ENCODE results near the gene TPD52L1. TPM values are rescaled to one million over a fixed set of nuclear protein-coding genes. Genes with fewer than 3 reads are reported as not detected.

The TPD52L1 gene
- total RNA-seq, 1 donor from 2014 or later, result not detected

DNA sequence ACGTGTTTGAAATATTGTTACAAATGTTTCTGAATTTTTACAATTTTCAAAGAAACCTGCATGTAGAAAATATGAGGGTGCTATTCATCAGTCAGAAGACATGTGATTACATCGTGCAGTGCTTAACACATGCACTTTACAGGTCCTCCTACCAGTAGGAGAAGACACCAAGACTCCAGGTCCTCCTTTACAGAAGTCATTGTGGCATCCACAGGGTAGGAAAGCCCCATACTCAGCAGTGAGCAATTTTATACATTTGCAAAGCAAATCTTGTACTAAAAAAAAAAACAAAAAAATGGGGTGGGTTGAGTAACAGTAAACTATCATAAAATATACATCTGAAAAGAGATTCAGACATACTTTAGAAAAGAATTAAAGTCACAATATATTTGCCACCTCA is 14.0 kb downstream of the TPD52L1 start:
- Mint-ChIP-seq H3K27me3 (ENCODE audit: low read depth) (peaks cover 10% of the 10 kb centered on the region), H3K9me3 (no peaks in the 10 kb centered on the region), H3K4me1 (ENCODE audit: low read depth) (no peaks in the 10 kb centered on the region), H3K36me3 (ENCODE audit: low read depth) (no peaks in the 10 kb centered on the region), H3K27ac (no peak overlapping the region), H3K4me3 (ENCODE audit: low read depth) (no peak overlapping the region)
- DNase-seq (ENCODE audit: low spot score), result no peak
- intact Hi-C loops (cut with micrococcal nuclease), result no loop called here

DNA sequence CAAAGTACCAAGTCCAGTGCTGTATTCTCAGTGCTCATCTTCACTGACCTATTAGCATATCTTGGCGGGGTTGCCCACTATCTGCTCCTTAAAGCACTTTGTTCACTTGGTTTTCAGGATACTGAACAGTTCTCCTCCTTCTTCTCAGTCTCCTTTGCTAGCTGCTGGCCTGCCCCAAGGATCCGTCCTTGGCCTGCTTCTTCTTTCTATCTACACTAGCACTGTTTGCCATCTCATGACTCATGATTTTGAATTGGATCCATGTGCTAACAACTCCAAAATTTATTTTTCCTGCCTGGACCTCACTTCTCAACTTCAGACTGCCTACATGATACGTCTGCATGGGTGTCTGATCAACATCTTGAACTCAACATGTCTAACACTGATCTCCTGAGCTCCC is 15.5 kb downstream of the TPD52L1 start:
- no peaks in the 10 kb centered on the region for H3K36me3 Mint-ChIP-seq (ENCODE audit: low read depth)
- intact Hi-C loops (cut with micrococcal nuclease), result no loop called here
- no peaks in the 10 kb centered on the region for H3K4me1 Mint-ChIP-seq (ENCODE audit: low read depth)
- H3K9me3 Mint-ChIP-seq, result no peaks in the 10 kb centered on the region
- H3K27ac Mint-ChIP-seq, result no peak overlapping the region
- H3K4me3 Mint-ChIP-seq (ENCODE audit: low read depth), result no peak overlapping the region
- peaks cover 5% of the 10 kb centered on the region for H3K27me3 Mint-ChIP-seq (ENCODE audit: low read depth)
- DNase-seq (ENCODE audit: low spot score), result no peak

DNA sequence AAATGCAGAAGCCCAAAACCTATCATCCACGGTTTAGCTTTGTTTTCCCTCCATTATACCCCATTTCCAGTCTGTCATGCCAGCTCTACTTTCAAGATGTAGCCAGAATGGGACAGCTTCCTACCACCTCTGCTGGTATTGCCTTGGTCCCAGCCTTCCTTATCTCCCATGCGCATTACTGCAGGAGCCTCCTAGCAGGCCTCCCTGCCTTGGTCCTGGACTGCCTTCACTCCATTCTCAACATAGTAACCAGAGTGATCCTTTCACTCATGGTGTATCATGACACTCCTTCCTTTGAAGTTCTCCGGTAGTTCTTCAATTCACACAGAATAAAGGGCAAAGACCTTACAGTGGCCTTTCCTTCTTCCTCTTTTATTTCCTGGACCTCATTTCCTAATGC is 15.9 kb downstream of the TPD52L1 start:
- no peak for DNase-seq (ENCODE audit: low spot score)
- Mint-ChIP-seq H3K4me1 (ENCODE audit: low read depth) (no peaks in the 10 kb centered on the region), H3K9me3 (no peaks in the 10 kb centered on the region), H3K4me3 (ENCODE audit: low read depth) (no peak overlapping the region), H3K36me3 (ENCODE audit: low read depth) (no peaks in the 10 kb centered on the region), H3K27me3 (ENCODE audit: low read depth) (peaks cover 3% of the 10 kb centered on the region), H3K27ac (no peak overlapping the region)
- intact Hi-C loops (cut with micrococcal nuclease), result no loop called here

DNA sequence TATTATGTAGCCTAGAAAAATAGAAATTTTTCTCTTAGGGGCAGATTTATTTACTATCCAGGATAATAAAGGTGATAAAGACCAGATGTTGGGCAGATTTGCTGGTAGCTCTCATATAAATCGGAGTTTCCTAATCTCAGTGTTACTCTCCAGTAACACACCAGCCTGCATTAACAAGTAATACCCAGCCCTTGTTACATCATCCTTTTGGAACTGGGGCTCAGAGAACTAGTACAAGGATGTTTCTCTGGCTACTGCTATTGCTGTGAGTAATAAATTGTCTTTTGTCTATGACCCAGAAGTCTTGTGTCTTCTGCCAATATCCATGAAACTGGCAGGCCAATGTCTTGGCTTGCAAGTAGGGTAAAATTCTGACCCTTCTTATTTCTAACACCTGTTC is 16.8 kb downstream of the TPD52L1 start:
- no peaks in the 10 kb centered on the region for H3K36me3 Mint-ChIP-seq (ENCODE audit: low read depth)
- no peaks in the 10 kb centered on the region for H3K9me3 Mint-ChIP-seq
- H3K27ac Mint-ChIP-seq, result no peak overlapping the region
- no peak for DNase-seq (ENCODE audit: low spot score)
- intact Hi-C loops (cut with micrococcal nuclease), result no loop called here
- H3K4me1 Mint-ChIP-seq (ENCODE audit: low read depth), result no peaks in the 10 kb centered on the region
- no peak overlapping the region for H3K4me3 Mint-ChIP-seq (ENCODE audit: low read depth)
- H3K27me3 Mint-ChIP-seq (ENCODE audit: low read depth), result peaks cover 5% of the 10 kb centered on the region

DNA sequence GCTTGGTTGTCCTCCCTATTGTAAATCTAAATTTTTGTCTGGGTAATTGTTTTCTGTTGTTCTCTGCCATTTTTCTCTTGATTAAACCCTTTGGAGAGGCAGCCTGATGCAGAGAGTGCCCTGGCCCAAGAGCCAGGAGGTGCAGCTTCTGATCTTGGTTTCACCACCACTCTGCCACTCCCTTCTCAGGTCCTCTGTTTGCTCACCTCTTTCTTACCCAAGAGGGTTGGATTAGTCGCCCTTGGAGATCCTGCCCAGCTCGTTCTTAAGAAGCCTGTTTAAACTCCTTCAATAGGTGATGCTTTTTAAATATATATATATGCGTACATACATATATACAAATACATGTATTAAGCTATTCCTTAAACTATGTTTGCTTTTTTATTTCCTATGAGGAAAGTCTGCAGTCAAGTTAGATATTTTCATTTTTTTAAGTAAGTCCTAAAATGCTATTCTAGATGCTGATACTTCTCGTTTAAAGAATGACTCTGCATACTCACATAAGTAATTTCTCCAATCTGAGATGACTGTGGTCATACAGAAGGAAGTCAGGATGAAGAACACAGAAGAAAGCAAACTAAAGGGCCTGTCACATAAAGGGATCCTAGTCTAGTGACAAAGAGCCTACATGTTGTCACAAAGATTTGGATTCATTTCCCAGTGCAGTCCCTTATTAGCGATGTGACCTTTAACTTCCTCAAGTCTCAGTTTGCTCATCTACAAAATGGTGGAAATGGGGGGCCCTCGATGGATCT is 19.9 kb downstream of the TPD52L1 start:
- intact Hi-C loops (cut with micrococcal nuclease), result no loop called here
- Mint-ChIP-seq H3K4me1 (ENCODE audit: low read depth) (no peaks in the 10 kb centered on the region), H3K27me3 (ENCODE audit: low read depth) (peaks cover 9% of the 10 kb centered on the region), H3K9me3 (no peaks in the 10 kb centered on the region), H3K27ac (no peak overlapping the region), H3K36me3 (ENCODE audit: low read depth) (no peaks in the 10 kb centered on the region), H3K4me3 (ENCODE audit: low read depth) (no peak overlapping the region)
- DNase-seq (ENCODE audit: low spot score), result no peak

DNA sequence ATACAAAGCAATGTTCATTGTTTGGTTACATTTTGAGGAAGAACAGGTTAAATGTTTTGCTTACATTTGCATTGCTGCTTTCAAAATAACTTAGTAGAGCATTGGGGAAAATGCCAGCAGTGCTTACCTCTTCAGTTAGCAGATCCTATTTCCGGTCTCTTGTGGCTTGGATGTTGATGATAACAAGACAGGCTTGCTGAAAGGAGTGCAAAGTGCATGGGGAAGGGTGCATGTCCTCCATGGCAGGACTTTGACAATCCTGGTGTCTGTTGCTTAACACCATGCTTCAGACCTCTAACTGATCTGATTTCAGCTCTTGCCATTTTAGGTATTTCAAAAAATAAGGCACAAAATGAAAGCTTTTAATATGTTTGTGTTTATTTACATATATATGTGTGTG is 21.1 kb downstream of the TPD52L1 start:
- intact Hi-C loops (cut with micrococcal nuclease), result no loop called here
- Mint-ChIP-seq H3K27me3 (ENCODE audit: low read depth) (peaks cover 13% of the 10 kb centered on the region), H3K4me3 (ENCODE audit: low read depth) (no peak overlapping the region), H3K4me1 (ENCODE audit: low read depth) (no peaks in the 10 kb centered on the region), H3K36me3 (ENCODE audit: low read depth) (no peaks in the 10 kb centered on the region), H3K9me3 (no peaks in the 10 kb centered on the region), H3K27ac (no peak overlapping the region)
- DNase-seq (ENCODE audit: low spot score), result no peak

DNA sequence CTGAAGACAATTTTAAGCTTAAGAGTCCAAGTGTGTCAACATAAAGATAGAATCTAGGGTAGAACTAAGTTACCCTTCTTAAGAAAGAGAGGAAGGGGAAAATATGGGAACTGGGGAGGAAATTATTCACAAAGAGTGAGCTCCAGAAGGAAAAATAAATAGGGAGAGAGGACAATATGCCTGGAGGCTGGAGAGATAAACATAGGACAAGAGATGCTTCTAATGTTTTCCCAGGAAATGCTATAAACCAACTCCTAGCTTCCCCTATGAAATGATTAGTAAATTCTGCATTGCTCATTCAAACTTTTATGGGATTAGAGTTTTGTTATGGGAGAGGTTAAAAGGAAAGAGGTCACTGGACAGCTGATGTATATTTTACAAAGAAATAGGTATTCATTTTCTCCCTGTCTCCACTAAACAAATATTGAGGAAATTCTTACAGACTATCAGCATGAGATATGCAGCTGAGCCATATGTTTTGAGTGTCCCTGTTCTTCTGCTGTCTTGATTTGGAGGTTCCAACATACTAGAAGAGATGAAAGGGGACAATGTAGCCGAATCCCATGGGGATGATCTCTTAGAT is 22.0 kb downstream of the TPD52L1 start:
- DNase-seq (ENCODE audit: low spot score), result no peak
- no peak overlapping the region for H3K4me3 Mint-ChIP-seq (ENCODE audit: low read depth)
- H3K27me3 Mint-ChIP-seq (ENCODE audit: low read depth), result peaks cover 15% of the 10 kb centered on the region
- no peaks in the 10 kb centered on the region for H3K36me3 Mint-ChIP-seq (ENCODE audit: low read depth)
- H3K4me1 Mint-ChIP-seq (ENCODE audit: low read depth), result no peaks in the 10 kb centered on the region
- intact Hi-C loops (cut with micrococcal nuclease), result no loop called here
- no peak overlapping the region for H3K27ac Mint-ChIP-seq
- no peaks in the 10 kb centered on the region for H3K9me3 Mint-ChIP-seq

DNA sequence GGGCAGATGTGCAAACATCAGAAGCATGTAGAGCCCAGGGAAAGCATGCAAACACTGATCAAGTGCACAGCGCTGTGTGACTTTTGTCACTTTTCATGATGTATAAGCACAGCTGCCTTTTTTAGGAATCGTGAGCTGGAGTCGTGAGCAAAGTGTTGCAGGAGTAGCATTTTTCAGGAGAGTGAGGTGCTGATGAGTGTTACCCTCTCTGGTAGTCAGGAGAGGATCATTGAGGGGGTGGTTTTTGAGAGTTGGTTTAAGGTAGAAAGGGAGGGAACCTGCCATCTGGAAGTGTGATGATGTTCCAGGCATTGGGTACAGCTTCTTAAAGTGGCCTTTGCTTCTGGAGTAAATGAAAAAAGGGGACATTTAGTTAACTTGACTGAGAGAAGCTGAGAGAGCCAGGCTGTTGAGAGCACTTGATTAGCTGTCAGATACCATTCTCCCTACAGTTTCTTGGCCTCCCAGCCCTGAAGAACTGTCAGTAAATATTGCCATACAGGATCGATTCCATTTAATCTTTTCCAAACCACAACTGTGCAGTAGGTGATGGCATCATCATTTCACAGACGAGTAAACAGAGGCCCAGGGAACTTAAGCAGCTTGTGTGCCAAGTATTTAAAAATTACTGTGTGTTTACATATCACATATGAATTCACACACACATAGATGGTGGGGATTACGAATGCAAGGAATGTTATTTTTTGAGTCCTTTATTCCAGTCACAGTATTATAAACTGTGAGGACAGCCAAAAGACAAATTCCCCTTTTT is 28.9 kb downstream of the TPD52L1 start:
- Mint-ChIP-seq H3K36me3 (ENCODE audit: low read depth) (no peaks in the 10 kb centered on the region), H3K27ac (no peak overlapping the region), H3K4me3 (ENCODE audit: low read depth) (no peak overlapping the region), H3K27me3 (ENCODE audit: low read depth) (peaks cover 13% of the 10 kb centered on the region), H3K9me3 (no peaks in the 10 kb centered on the region), H3K4me1 (ENCODE audit: low read depth) (no peaks in the 10 kb centered on the region)
- no peak for DNase-seq (ENCODE audit: low spot score)
- intact Hi-C loops (cut with micrococcal nuclease), result no loop called here

DNA sequence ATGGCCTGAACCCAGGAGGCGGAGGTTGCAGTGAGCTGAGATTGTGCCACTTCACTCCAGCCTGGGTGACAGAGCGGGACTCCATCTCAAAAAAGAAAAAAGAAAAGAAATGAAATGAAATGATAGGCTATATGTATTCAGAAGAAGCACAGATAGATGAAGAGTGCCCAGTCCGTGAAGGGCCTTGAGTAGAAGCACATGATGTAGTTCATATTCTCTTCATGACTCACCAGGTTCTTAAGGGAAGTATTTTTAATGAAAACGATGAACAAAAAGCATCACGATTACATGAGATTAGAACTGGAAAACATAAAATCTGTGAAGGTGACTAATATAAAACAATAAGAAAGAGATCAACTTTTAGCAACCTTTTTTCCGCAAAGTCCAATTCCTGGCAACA is 29.8 kb downstream of the TPD52L1 start:
- Mint-ChIP-seq H3K27ac (no peak overlapping the region), H3K36me3 (ENCODE audit: low read depth) (no peaks in the 10 kb centered on the region), H3K4me3 (ENCODE audit: low read depth) (no peak overlapping the region), H3K4me1 (ENCODE audit: low read depth) (no peaks in the 10 kb centered on the region), H3K9me3 (no peaks in the 10 kb centered on the region), H3K27me3 (ENCODE audit: low read depth) (peaks cover 13% of the 10 kb centered on the region)
- intact Hi-C loops (cut with micrococcal nuclease), result no loop called here
- no peak for DNase-seq (ENCODE audit: low spot score)

DNA sequence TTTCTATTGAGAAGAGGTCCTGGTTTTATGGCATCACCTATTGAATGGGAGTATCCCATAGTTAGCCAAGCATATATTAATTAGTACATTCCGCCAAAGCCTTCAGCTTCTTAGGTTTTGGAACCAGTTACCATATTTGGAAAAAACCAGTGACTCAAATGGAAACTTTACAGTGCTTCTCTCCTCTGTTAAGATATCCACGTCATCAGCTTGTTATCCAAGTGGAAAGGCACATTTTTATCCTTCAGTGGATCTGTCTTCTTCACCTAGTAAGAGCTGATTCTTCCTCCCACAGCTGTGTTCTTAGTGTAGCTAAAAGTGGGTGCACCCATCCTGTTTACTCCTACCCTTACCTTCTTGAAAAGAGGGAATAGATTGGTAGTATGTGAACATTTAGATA is 34.5 kb downstream of the TPD52L1 start:
- Mint-ChIP-seq H3K27ac (no peak overlapping the region), H3K9me3 (no peaks in the 10 kb centered on the region), H3K27me3 (ENCODE audit: low read depth) (peaks cover 4% of the 10 kb centered on the region), H3K4me3 (ENCODE audit: low read depth) (no peak overlapping the region), H3K36me3 (ENCODE audit: low read depth) (no peaks in the 10 kb centered on the region), H3K4me1 (ENCODE audit: low read depth) (peaks cover 4% of the 10 kb centered on the region)
- DNase-seq (ENCODE audit: low spot score), result no peak
- intact Hi-C loops (cut with micrococcal nuclease), result no loop called here

DNA sequence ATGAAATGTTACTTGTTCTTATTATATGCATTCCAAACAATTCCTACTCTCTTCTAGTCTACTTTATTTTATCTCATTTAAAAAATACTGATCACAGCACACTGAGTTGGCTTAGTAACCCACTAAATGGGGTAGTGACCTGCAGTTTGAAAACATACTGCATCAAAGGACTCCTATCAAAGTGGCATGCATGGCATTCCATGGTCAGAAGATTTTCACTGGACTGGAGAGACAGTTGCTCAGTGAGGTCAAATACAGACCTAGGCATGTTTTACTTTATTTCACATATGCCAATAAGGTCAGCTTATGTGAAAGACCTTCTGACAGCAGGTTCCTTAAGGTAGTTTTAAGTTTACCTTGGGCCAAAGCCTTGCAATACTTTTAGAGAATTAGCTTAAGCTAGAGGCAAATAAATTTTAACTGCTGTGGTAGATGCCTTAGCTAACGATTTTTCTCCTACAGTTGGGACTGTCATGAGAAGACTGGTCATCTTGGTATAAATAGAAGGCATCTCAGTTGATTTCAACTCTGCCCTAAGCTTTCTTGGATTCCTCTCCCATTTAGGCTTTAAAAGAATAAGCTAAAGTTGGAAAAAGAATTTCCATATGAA is 35.1 kb downstream of the TPD52L1 start:
- no peak overlapping the region for H3K27ac Mint-ChIP-seq
- H3K27me3 Mint-ChIP-seq (ENCODE audit: low read depth), result peaks cover 4% of the 10 kb centered on the region
- peaks cover 4% of the 10 kb centered on the region for H3K4me1 Mint-ChIP-seq (ENCODE audit: low read depth)
- intact Hi-C loops (cut with micrococcal nuclease), result no loop called here
- DNase-seq (ENCODE audit: low spot score), result no peak
- no peak overlapping the region for H3K4me3 Mint-ChIP-seq (ENCODE audit: low read depth)
- no peaks in the 10 kb centered on the region for H3K9me3 Mint-ChIP-seq
- H3K36me3 Mint-ChIP-seq (ENCODE audit: low read depth), result no peaks in the 10 kb centered on the region

DNA sequence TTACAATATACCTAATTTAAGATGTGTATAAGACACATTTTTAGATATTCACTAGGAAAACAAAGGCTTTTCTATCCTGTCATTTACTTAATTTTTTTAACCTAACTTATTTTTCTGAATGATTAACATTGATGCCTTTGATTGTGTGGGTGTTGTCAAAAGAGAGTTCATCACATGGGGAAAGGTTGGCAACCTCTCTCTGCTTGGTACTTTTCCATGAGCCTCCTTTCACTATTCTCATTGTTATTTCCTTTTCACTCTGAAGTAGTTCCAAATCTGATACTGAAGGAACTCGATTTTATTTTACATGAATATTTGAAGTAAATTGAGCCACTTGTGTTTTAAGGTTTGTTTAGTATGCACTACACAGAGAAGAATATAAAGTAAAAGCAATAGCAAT is 35.9 kb downstream of the TPD52L1 start:
- Mint-ChIP-seq H3K9me3 (no peaks in the 10 kb centered on the region), H3K36me3 (ENCODE audit: low read depth) (no peaks in the 10 kb centered on the region), H3K27me3 (ENCODE audit: low read depth) (peaks cover 4% of the 10 kb centered on the region), H3K27ac (no peak overlapping the region), H3K4me1 (ENCODE audit: low read depth) (peaks cover 4% of the 10 kb centered on the region), H3K4me3 (ENCODE audit: low read depth) (no peak overlapping the region)
- intact Hi-C loops (cut with micrococcal nuclease), result no loop called here
- DNase-seq (ENCODE audit: low spot score), result no peak

DNA sequence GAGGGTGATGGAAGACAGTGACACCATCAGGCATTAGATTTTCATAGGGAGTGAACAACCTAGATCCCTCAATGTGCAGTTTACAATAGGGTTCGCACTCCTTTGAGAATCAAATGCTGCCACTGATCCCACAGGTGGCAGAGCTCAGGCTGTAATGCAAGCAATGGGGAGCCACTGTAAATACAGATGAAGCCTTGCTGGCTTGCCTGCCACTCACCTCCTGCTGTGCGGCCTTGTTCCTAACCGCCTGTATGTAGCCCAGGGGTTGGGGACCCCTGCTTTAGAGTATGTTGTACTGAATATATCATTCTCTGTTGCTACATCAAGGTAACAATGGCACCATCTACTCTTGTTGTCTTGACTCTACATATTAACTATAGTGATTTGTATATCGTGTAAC is 37.1 kb downstream of the TPD52L1 start:
- intact Hi-C loops (cut with micrococcal nuclease), result no loop called here
- no peak overlapping the region for H3K4me3 Mint-ChIP-seq (ENCODE audit: low read depth)

More for the DNA sequence above, 37.1 kb downstream of the TPD52L1 start:
- no peaks in the 10 kb centered on the region for H3K9me3 Mint-ChIP-seq
- no peak overlapping the region for H3K27ac Mint-ChIP-seq
- no peak for DNase-seq (ENCODE audit: low spot score)
- H3K27me3 Mint-ChIP-seq (ENCODE audit: low read depth), result no peaks in the 10 kb centered on the region
- H3K4me1 Mint-ChIP-seq (ENCODE audit: low read depth), result peaks cover 4% of the 10 kb centered on the region
- no peaks in the 10 kb centered on the region for H3K36me3 Mint-ChIP-seq (ENCODE audit: low read depth)
